Measurements from ENCODE around the gene ABCA7.

GRCh38 chr19:1113986-1114483, 74.1 kb downstream of the ABCA7 start:
- TF ChIP-seq CTCF (IDR thresholded peaks at IDR 0.05) (no peak), POLR2A (IDR thresholded peaks at IDR 0.05) (no peak)
